ENCODE data around the gene STAT2. TPM values are rescaled to one million over a fixed set of nuclear protein-coding genes. Genes with fewer than 3 reads are reported as not detected.
"Not testable (repeated sequence)": the region's sequence is repeated elsewhere in the genome, so short reads cannot be mapped to it uniquely, and the experiment has no call there.

STAT2 gene
- total RNA-seq, 1 experiment from 2014 or later = 18.1 TPM

GRCh38 chr12:56374726-56375597 lies 15.1 kb upstream of the STAT2 start:
- no peaks in the 10 kb centered on the region for H3K27me3 ChIP-seq
- 0 out of 2 replicates have a peak, but pooled peaks cover 3% of the 10 kb centered on the region for H3K9me3 ChIP-seq
- no peak overlapping the region for H3K4me3 ChIP-seq
- H3K36me3 ChIP-seq = no peaks in the 10 kb centered on the region
- DNase-seq = no peak

DNA sequence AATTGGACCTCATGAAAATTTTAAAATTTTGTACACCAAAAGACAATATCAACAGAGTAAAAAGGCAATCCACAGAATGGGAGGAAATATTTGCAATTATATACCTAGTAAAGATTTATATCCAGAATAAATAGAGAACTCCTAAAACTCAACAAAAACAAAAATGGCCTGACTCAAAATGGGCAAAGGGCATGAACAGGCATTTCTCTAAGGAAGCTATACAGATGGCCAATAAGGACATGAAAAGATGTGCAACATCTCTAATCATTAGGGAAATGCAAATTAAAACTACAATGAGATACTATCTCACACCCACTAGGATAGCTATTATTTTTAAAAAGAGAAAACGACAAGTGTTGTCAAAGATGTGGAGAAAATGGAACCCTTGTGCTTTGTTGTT lies 13.6 kb upstream of the STAT2 start:
- no peak for DNase-seq
- Histone ChIP-seq H3K4me3 (no peak overlapping the region), H3K9me3 (0 out of 2 replicates have a peak, but pooled peaks cover 3% of the 10 kb centered on the region), H3K36me3 (no peaks in the 10 kb centered on the region), H3K27me3 (no peaks in the 10 kb centered on the region)

DNA sequence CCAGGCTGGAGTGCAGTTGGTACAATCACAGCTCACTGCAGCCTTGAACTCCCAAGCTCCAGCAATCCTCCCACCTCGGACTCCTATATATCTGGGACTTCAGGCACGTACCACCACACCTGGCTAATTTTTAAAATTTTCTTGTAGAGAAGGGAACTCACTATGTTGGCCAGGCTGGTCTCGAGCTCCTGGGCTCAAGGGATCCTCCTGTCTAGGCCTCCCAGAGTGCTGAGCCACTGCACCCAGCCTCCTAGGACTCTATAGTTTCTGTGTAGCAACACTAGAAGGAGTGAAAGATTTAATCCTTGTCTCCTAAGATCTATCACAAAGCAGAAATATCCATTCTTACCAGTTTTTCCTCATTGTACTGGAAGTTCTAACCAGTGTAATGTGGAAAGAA lies 7.0 kb upstream of the STAT2 start:
- no peak for DNase-seq
- Histone ChIP-seq H3K9me3 (no peaks in the 10 kb centered on the region), H3K36me3 (no peaks in the 10 kb centered on the region), H3K4me3 (no peak overlapping the region), H3K27me3 (no peaks in the 10 kb centered on the region)

DNA sequence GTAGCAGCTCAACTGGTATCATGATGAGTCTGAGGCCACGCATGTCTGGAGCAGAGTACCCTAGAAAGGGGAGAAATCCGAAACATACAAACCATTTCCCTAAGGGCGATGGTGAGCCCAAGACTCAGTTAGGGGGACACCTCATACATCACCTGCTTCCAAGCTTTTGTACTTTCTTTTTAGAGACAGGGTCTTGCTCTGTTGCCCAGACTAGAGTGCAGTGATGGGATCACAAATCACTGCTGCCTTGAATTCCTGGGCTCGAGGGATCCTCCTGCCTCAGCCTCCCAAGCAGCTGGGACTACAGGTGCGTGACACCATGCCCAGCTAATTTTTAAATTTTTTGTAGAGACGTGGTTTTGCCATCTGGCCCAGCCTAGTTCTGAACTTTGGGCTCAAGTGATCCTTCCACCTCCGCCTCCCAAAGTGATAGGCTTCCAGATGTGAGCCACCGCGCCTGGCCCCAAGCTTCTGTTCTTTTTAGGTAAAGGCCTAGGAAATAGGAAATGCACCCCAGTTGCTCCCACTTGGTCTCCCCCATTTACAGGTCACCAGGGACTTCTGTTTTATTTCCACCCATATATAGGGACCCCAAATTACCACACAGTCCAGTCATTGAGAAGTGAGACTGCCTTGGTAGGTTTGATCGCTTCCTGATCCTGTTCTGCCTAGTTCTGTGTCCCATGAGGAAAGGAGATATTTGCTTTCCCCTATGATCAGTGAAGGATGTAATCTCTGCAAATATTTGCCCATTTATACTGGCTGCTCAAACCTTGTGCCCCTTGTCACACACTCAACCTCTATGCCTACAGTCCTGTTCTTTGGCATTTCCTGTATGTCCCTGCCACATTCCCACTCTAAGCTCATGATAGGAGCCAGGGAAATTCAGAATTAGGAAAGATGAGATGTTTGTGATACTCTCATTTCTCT lies 2.5 kb upstream of the STAT2 start, which contains the start of gene APOF:
Gene APOF (minus strand): TSS at position 728 of the 930 bp plus-strand sequence. CDS start 112 bp downstream, at position 616.
- no peak for DNase-seq
- Histone ChIP-seq H3K4me3 (no peak within 1 kb of the TSS), H3K36me3 (no peaks in the 10 kb centered on the region), H3K27me3 (no peaks in the 10 kb centered on the region), H3K9me3 (no peaks in the 10 kb centered on the region)

DNA sequence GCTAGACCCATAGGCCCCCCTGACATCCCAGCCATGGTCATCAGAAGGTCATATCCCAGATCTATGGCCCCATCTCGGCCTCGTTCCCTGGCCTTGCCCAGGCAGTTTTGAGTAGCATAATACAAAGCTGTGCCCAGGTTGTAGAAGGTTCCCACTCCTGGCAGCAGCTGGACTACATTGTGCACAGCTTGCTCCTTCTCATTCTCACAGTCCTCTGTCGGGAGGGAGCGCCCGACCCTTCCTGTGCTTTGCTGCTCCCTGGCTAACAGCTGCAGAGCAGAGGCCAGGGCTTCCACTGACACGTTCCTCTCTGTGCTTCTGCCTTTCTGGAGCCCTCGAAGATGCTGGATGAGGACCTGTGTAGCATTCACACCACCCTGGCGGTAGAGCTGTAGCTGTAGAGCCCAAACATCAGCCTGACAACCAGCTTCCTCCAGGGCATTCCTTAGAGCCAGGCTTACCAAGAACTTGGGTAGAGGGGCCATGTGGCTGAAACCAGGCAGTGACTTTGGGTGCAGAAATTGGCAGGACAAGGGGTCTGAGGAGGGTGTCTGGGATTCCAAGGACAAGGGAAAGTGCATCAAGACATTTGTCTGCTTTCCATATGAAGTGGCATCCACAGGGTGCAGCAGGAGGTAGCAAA lies 1.7 kb upstream of the STAT2 start:
- H3K36me3 ChIP-seq = no peaks in the 10 kb centered on the region
- no peaks in the 10 kb centered on the region for H3K9me3 ChIP-seq

DNA sequence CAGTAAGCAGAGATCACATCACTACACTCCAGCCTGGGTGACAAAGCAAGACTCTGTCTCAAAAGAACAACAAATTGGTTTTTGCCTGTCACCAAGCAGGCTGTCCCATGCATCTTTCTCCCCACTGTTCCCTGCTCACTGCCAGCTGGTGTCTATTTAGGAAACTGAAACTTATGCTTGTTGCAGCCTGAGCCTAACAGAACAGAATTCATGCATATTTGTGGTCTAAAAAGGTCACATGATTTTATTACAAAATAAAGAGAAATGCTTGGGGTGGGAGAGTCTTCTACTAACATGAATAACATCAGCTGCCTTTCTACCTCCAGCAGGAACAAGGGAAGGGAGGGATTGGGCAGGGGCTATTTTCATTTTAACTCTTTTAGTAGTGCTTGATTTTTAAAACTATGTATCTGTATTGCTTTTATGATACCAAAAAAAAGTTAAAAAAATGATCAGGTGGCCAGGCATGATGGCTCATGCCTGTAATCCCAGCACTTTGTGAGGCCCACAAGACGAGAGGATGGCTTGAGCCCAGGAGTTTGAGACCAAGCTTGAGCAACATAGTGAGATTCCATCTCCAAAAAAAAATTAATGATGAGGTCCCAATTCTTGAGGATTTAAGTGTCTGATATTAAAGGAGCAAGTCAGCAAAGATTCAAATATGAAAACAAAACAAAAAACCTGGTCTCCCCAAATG lies 923 bp downstream of the STAT2 start:
- H3K9me3 ChIP-seq = no peaks in the 10 kb centered on the region
- H3K27me3 ChIP-seq = no peaks in the 10 kb centered on the region
- peaks cover 16% of the 10 kb centered on the region; the same call in 1 of the 2 replicates for H3K36me3 ChIP-seq
- H3K4me3 ChIP-seq = peak overlapping the region; percentile 70
- no peak for DNase-seq

More for the DNA sequence above, 1.7 kb upstream of the STAT2 start:
- no peaks in the 10 kb centered on the region for H3K27me3 ChIP-seq
- H3K4me3 ChIP-seq = no peak overlapping the region
- no peak for DNase-seq

DNA sequence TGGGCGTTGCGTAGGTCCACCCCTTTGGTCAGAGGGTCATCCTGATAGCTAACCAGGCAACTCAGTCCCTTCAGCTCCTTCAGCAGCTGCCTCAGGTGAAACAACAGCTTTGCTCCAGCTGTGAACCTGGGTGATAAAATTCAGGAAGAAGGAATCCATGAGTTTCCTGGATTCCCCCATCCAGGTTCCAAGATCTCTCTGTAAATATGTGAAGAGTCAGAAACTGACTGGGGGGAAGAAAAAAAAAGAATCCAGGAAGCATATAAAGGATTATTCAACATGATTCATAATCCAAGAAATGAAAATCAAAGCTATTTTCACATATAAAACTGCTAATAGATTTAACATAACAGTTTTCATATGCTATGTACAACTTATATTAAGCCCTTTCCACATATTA lies 8.6 kb downstream of the STAT2 start:
- peaks cover 37% of the 10 kb centered on the region for H3K36me3 ChIP-seq
- no peaks in the 10 kb centered on the region for H3K27me3 ChIP-seq
- H3K4me3 ChIP-seq = no peak overlapping the region
- H3K9me3 ChIP-seq = no peaks in the 10 kb centered on the region
- DNase-seq = no peak

DNA sequence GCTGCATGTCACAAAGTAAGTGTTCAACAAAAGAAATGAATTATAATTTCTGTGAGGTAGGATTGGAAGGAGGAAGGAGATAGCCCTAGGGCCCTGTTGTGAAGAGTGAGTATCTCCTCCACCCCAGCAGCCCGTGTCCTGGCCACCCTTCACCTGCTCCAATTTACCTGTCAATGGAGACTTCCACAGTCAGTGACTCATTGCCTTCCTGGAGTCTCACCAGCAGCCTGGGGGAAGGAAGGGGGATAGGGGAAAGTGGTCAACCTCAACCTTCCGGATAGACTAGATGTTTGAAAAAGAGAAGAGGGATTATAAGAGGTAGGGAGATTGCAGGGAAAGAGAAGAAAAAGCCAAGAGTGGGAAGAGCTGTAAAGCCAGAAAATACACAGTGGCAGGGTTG lies 9.2 kb downstream of the STAT2 start:
- Histone ChIP-seq H3K4me3 (no peak overlapping the region), H3K36me3 (peaks cover 34% of the 10 kb centered on the region), H3K27me3 (no peaks in the 10 kb centered on the region), H3K9me3 (no peaks in the 10 kb centered on the region)
- no peak for DNase-seq

- Histone ChIP-seq H3K9me3 (no peaks in the 10 kb centered on the region), H3K27me3 (no peaks in the 10 kb centered on the region), H3K4me3 (no peak overlapping the region), H3K36me3 (peaks cover 28% of the 10 kb centered on the region)
- DNase-seq = no peak
These were observed 11.1 kb downstream of the STAT2 start for GRCh38 chr12:56348776-56349175.

GRCh38 chr12:56347255-56347654 lies 12.7 kb downstream of the STAT2 start:
- H3K4me3 ChIP-seq, DNase-seq, H3K9me3 ChIP-seq, H3K27me3 ChIP-seq: not testable (repeated sequence)
- H3K36me3 ChIP-seq = peaks cover 27% of the 10 kb centered on the region

- Histone ChIP-seq H3K4me3 (no peak overlapping the region), H3K9me3 (no peaks in the 10 kb centered on the region), H3K27me3 (no peaks in the 10 kb centered on the region), H3K36me3 (peaks cover 27% of the 10 kb centered on the region)
- DNase-seq = peak; percentile 14
These were observed 13.2 kb downstream of the STAT2 start for GRCh38 chr12:56346675-56347074.

DNA sequence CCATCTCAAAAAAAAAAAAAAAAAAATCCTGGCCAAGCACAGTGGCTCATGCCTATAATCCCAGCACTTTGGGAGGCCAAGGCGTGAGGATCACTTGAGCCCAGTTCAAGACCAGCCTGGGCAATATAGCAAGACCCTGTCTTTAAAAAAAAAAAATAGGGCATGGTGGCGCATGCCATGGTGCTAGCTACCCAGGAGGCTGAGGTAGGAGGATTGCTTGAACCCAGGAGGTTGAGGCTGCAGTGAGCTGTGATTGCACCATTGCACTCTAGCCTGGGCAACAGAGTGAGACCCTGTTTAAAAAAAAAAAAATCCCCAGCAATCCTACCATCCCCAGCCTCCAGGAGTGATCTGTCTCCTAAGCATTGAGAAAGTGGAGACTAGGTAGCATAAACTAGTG lies 17.6 kb downstream of the STAT2 start:
- H3K4me3 ChIP-seq, DNase-seq, H3K27me3 ChIP-seq, H3K9me3 ChIP-seq: not testable (repeated sequence)
- peaks cover 11% of the 10 kb centered on the region for H3K36me3 ChIP-seq

- Histone ChIP-seq H3K27me3 (no peaks in the 10 kb centered on the region), H3K36me3 (peaks cover 11% of the 10 kb centered on the region), H3K9me3 (no peaks in the 10 kb centered on the region), H3K4me3 (no peak overlapping the region)
- no peak for DNase-seq
These were observed 18.3 kb downstream of the STAT2 start for GRCh38 chr12:56341616-56342015.

DNA sequence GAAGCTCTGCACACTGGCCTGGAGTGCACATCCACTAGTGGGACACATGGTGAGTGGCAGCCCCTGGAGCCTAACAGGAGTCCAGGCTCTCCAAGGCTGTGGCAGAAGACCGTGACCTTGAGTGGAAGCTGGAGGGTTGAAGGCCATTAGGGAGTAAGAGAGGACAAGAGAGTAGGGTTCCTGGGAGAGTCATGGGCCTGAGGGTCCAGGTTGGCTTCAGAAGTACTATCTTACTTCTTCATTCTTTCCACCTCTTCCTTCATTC lies 20.8 kb downstream of the STAT2 start:
- H3K4me3 ChIP-seq = no peak overlapping the region
- H3K36me3 ChIP-seq = peaks cover 7% of the 10 kb centered on the region
- DNase-seq = no peak
- no peaks in the 10 kb centered on the region for H3K27me3 ChIP-seq
- H3K9me3 ChIP-seq = no peaks in the 10 kb centered on the region

- no peak for DNase-seq
- no peak within 1 kb of the TSS for H3K4me3 ChIP-seq
These were observed 21.4 kb downstream of the STAT2 start, which contains the start of gene IL23A for GRCh38 chr12:56338308-56339157. Gene IL23A (plus strand): TSS chr12:56338884. CDS start chr12:56339045, 161 bp downstream.

More at GRCh38 chr12:56338308-56339157, 21.4 kb downstream of the STAT2 start, which contains the start of gene IL23A:
- Histone ChIP-seq H3K27me3 (no peaks in the 10 kb centered on the region), H3K9me3 (no peaks in the 10 kb centered on the region), H3K36me3 (peaks cover 2% of the 10 kb centered on the region)
